Endothelial cell (in vitro differentiated cells): Measurements from ENCODE around the gene MYLK. TPM values are rescaled to one million over a fixed set of nuclear protein-coding genes. Genes with fewer than 3 reads are reported as not detected.

Experiments used
- DNase-seq: peaks from one replicate; pipeline ENCODE4 v3.0.0; 2021; ENCODE audit warnings: low spot score
- H3K27ac Mint-ChIP-seq: one replicate; pipeline ENCODE4 v1.8.0; 2021; ENCODE audit warnings: mixed read lengths, inconsistent platforms; ENCODE audit not compliant: unreplicated experiment
- H3K27me3 Mint-ChIP-seq: one replicate; pipeline ENCODE4 v1.8.0; 2021; ENCODE audit warnings: mild to moderate bottlenecking, moderate library complexity, mixed read lengths, inconsistent platforms; ENCODE audit not compliant: unreplicated experiment
- H3K36me3 Mint-ChIP-seq: one replicate; pipeline ENCODE4 v1.8.0; 2021; ENCODE audit warnings: mild to moderate bottlenecking, low read depth, mixed read lengths, inconsistent platforms; ENCODE audit not compliant: unreplicated experiment
- H3K4me1 Mint-ChIP-seq: one replicate; pipeline ENCODE4 v1.8.0; 2021; ENCODE audit warnings: mild to moderate bottlenecking, mixed read lengths, inconsistent platforms; ENCODE audit not compliant: unreplicated experiment
- H3K4me3 Mint-ChIP-seq: one replicate; pipeline ENCODE4 v1.8.0; 2021; ENCODE audit warnings: mild to moderate bottlenecking, mixed read lengths, inconsistent platforms; ENCODE audit not compliant: unreplicated experiment
- H3K9me3 Mint-ChIP-seq: one replicate; pipeline ENCODE4 v1.8.0; 2021; ENCODE audit warnings: mixed read lengths, inconsistent platforms; ENCODE audit not compliant: unreplicated experiment
- CTCF ChIP-seq: fragments of 200-600 bp; sonication (generic); IDR thresholded peaks from one replicate; pipeline ENCODE4 v1.5.0; 2021; ENCODE audit warnings: antibody characterized with exemption; ENCODE audit not compliant: unreplicated experiment
- long read RNA-seq: library from polyadenylated mRNA; unstranded; transcript quantifications from one replicate; pipeline ENCODE4 v2.0.0, GENCODE V29; 2020; ENCODE audit not compliant: unreplicated experiment
- total RNA-seq: library from RNA; stranded (reverse); fragmentation: NEBNext Ultra II Directional; extraction: Animal tissue kit (Norgen Biotek cat#: 25700); gene quantifications from one replicate; pipeline ENCODE4 v1.2.1, GENCODE V29; 2021; ENCODE audit not compliant: unreplicated experiment

The MYLK gene
- total RNA-seq = 7.8 TPM
- long read RNA-seq, partial matches to known transcripts = 0 of 1 reads
- long read RNA-seq, other reads (novel, unspliced or antisense) = 1 of 1 reads

- Mint-ChIP-seq H3K36me3 (no peaks in the 10 kb centered on the region), H3K27ac (no peak within 1 kb of the TSS), H3K9me3 (no peaks in the 10 kb centered on the region), H3K4me3 (peak within 1 kb of the TSS; percentile 89), H3K4me1 (peaks cover 14% of the 10 kb centered on the region), H3K27me3 (peaks cover 18% of the 10 kb centered on the region)
- TF ChIP-seq CTCF = no peak
- DNase-seq = peak; percentile 85
Observed at GRCh38 chr3:123884203-123884831, at the start of gene MYLK. Gene MYLK (minus strand): TSS chr3:123884332. CDS start chr3:123793841, 90,491 bp downstream.

GRCh38 chr3:123930445-123930844 lies 46.3 kb upstream of the MYLK start:
- no peaks in the 10 kb centered on the region for H3K27me3 Mint-ChIP-seq
- H3K4me1 Mint-ChIP-seq = no peaks in the 10 kb centered on the region
- no peak for TF ChIP-seq CTCF
- no peaks in the 10 kb centered on the region for H3K9me3 Mint-ChIP-seq
- H3K4me3 Mint-ChIP-seq = no peak overlapping the region
- no peak for DNase-seq
- no peaks in the 10 kb centered on the region for H3K36me3 Mint-ChIP-seq
- H3K27ac Mint-ChIP-seq = no peak overlapping the region

- TF ChIP-seq CTCF = no peak
- Mint-ChIP-seq H3K36me3 (peaks cover 3% of the 10 kb centered on the region), H3K4me3 (no peak overlapping the region), H3K9me3 (no peaks in the 10 kb centered on the region), H3K27ac (no peak overlapping the region), H3K4me1 (no peaks in the 10 kb centered on the region), H3K27me3 (peaks cover under 1% of the 10 kb centered on the region)
- DNase-seq = no peak
Observed at GRCh38 chr3:123929325-123929724, 45.2 kb upstream of the MYLK start.

- Mint-ChIP-seq H3K27me3 (peaks cover 2% of the 10 kb centered on the region), H3K4me1 (no peaks in the 10 kb centered on the region), H3K9me3 (no peaks in the 10 kb centered on the region), H3K4me3 (no peak overlapping the region), H3K36me3 (peaks cover 16% of the 10 kb centered on the region), H3K27ac (no peak overlapping the region)
- no peak for DNase-seq
- no peak for TF ChIP-seq CTCF
Observed at GRCh38 chr3:123926396-123926795, 42.3 kb upstream of the MYLK start.

GRCh38 chr3:123920868-123921267 lies 36.7 kb upstream of the MYLK start:
- Mint-ChIP-seq H3K27ac (no peak overlapping the region), H3K36me3 (peaks cover 30% of the 10 kb centered on the region), H3K4me3 (no peak overlapping the region), H3K4me1 (no peaks in the 10 kb centered on the region), H3K9me3 (no peaks in the 10 kb centered on the region), H3K27me3 (peaks cover 2% of the 10 kb centered on the region)
- TF ChIP-seq CTCF = no peak
- DNase-seq = no peak
